BJ (cell line): ENCODE measurements around the gene TBR1. TPM values are rescaled to one million over a fixed set of nuclear protein-coding genes. Genes with fewer than 3 reads are reported as not detected.

Source experiments
- CTCF ChIA-PET: fragments of 350-600 bp; formaldehyde crosslinking; extraction: SDS; loops from one replicate; lab custom pipeline; 2021; ENCODE audit warnings: antibody characterized with exemption, inconsistent platforms; lab: Yijun Ruan, JAX
- POLR2A ChIA-PET: fragments of 300-600 bp; sonication (Branson Sonifier 250); formaldehyde crosslinking; extraction: SDS; loops from one replicate; lab custom pipeline; 2021; ENCODE audit warnings: antibody characterized with exemption; lab: Charles Lee
- DNase-seq: peaks from one replicate; pipeline ENCODE4 v3.0.0-alpha.2; 2011; ENCODE audit warnings: low read depth
- H3K27me3 ChIP-seq: 2 replicates; pipeline ENCODE4 v1.6.0; 2011; ENCODE audit warnings: low read length; ENCODE audit not compliant: control insufficient read depth, insufficient read depth
- H3K36me3 ChIP-seq: 2 replicates; pipeline ENCODE4 v1.5.1; 2011; ENCODE audit warnings: low read length; ENCODE audit not compliant: control insufficient read depth, insufficient read depth
- H3K4me3 ChIP-seq: 2 replicates; pipeline ENCODE4 v1.5.1; 2011; ENCODE audit warnings: low read depth, mild to moderate bottlenecking, control low read depth, low read length
- polyA plus RNA-seq: library from polyadenylated mRNA; depleted of rRNA; stranded (reverse); fragments of >200 nt; gene quantifications from 2 replicates; pipeline ENCODE4 v1.2.3, GENCODE V29; 2011; rRNA removed
- small RNA-seq: library from RNA; depleted of rRNA; stranded (forward); fragments of <200 nt; gene quantifications from one replicate; pipeline ENCODE3, GENCODE V24; 2012; ENCODE audit warnings: low replicate concordance, low read depth; ENCODE audit not compliant: insufficient read length
- TF ChIP-seq, protein P1 (sequence below): IDR thresholded peaks from 2 replicates; pipeline ENCODE4 v1.5.1; 2011; ENCODE audit warnings: low read depth, mild to moderate bottlenecking, control low read depth, inconsistent platforms, low read length, moderate library complexity; ENCODE audit not compliant: insufficient read depth

The TBR1 gene
- polyA plus RNA-seq, 1 experiment, result not detected

- Histone ChIP-seq H3K27me3 (peaks cover 1% of the 10 kb centered on the region), H3K36me3 (no peaks in the 10 kb centered on the region), H3K4me3 (no peak overlapping the region)
- ChIA-PET POLR2A (no interaction called here), CTCF (no interaction called here)
- TF ChIP-seq, protein P1, sequence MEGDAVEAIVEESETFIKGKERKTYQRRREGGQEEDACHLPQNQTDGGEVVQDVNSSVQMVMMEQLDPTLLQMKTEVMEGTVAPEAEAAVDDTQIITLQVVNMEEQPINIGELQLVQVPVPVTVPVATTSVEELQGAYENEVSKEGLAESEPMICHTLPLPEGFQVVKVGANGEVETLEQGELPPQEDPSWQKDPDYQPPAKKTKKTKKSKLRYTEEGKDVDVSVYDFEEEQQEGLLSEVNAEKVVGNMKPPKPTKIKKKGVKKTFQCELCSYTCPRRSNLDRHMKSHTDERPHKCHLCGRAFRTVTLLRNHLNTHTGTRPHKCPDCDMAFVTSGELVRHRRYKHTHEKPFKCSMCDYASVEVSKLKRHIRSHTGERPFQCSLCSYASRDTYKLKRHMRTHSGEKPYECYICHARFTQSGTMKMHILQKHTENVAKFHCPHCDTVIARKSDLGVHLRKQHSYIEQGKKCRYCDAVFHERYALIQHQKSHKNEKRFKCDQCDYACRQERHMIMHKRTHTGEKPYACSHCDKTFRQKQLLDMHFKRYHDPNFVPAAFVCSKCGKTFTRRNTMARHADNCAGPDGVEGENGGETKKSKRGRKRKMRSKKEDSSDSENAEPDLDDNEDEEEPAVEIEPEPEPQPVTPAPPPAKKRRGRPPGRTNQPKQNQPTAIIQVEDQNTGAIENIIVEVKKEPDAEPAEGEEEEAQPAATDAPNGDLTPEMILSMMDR, result no peak
- DNase-seq, result no peak
Observed at GRCh38 chr2:161438598-161438997, 22.5 kb downstream of the TBR1 start.

DNA sequence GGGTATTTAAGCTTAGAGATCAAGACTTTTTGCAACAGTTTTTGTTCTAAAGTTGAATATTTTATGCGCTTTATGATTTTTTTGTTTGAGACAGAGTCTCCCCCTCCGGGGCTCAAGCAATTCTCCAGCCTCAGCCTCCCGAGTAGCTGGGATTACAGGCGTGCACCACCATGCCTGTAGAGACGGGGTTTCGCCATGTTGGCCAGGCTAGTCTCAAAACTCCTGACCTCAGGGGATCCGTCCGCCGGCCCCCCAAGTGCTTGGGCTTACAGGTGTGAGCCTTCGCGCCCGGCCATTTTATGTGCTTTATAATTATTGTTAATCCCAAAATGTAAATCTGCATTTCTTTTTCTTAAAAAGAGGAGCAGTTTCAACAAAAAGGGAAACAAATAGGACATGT, 29.0 kb downstream of the TBR1 start:
- peaks cover 4% of the 10 kb centered on the region for H3K27me3 ChIP-seq
- no peaks in the 10 kb centered on the region for H3K36me3 ChIP-seq
- CTCF ChIA-PET, result interaction anchor here (0.6 kb wide), 1 partner anchor 22 kb away, joined by 3 read pairs; no protein-coding TSS in a partner anchor
- H3K4me3 ChIP-seq, result no peak overlapping the region
- DNase-seq, result no peak
- POLR2A ChIA-PET, result no interaction called here
- TF ChIP-seq, protein P1, result no peak

DNA sequence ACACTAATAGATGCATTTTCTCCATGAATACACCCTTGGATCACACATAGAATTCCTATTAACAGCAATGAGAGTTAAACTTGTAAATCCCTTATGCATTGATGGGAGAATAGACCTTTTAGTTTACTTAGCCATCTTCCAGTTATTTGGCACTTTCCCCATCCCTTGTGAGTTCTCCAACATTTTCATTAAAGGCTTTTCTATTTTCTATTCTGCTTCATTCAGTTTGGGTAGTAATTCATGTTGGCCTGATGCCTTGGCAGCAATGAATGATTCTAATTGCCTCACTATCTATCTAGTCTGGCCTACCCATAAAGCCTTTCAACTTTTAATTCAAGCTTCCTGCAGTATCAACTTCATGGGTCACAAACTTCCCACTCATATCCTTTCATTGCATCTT, 32.3 kb downstream of the TBR1 start:
- Histone ChIP-seq H3K4me3 (no peak overlapping the region), H3K27me3 (peaks cover 3% of the 10 kb centered on the region; the same call in 1 of the 2 replicates), H3K36me3 (no peaks in the 10 kb centered on the region)
- TF ChIP-seq, protein P1, result no peak
- no peak for DNase-seq
- CTCF ChIA-PET, result interaction anchor here (0.9 kb wide), 1 partner anchor 21 kb away, joined by 3 read pairs; no protein-coding TSS in a partner anchor
- POLR2A ChIA-PET, result no interaction called here

- POLR2A ChIA-PET, result no interaction called here
Observed at GRCh38 chr2:161471631-161472030, 55.5 kb downstream of the TBR1 start.

GRCh38 chr2:161474920-161475319, 58.8 kb downstream of the TBR1 start:
- POLR2A ChIA-PET, result no interaction called here
- Histone ChIP-seq H3K4me3 (no peak overlapping the region), H3K36me3 (no peaks in the 10 kb centered on the region), H3K27me3 (no peaks in the 10 kb centered on the region)
- CTCF ChIA-PET, result no interaction called here
- no peak for DNase-seq
- TF ChIP-seq, protein P1, result no peak

More at GRCh38 chr2:161471631-161472030, 55.5 kb downstream of the TBR1 start:
- no peaks in the 10 kb centered on the region for H3K27me3 ChIP-seq
- CTCF ChIA-PET, result no interaction called here
- H3K36me3 ChIP-seq, result no peaks in the 10 kb centered on the region
- no peak for DNase-seq
- no peak overlapping the region for H3K4me3 ChIP-seq
- TF ChIP-seq, protein P1, result no peak

Small RNA genes within 50 kb of the gene (small RNA-seq; reads per million reads assigned to genes)
- gene RNA5SP108, result not detected

Other genes with a start within 250 kb of the TBR1 start
- 33.4 and 61.5 TPM in 2 replicates for gene PSMD14, start 107.9 kb upstream of the TBR1 start, polyA plus RNA-seq
- gene SLC4A10, start 208.1 kb downstream of the TBR1 start, polyA plus RNA-seq, result not detected in 2 replicates